Stimulated activated CD4-positive, alpha-beta T cell treated with anti-CD3 and anti-CD28 coated beads, Interleukin-12 subunit alpha, Interleukin-12 subunit beta, amount 100 ng/mL, for 48 hours (primary cell): ENCODE data around the gene DNM1L.

Experiments
- DNase-seq, 3 donors: peaks; one replicate each; pipeline ENCODE4 v3.0.0-alpha.2; 2020; ENCODE audit warnings: low read depth in 2 of 3, low spot score in 1 of 3

DNM1L gene

DNA sequence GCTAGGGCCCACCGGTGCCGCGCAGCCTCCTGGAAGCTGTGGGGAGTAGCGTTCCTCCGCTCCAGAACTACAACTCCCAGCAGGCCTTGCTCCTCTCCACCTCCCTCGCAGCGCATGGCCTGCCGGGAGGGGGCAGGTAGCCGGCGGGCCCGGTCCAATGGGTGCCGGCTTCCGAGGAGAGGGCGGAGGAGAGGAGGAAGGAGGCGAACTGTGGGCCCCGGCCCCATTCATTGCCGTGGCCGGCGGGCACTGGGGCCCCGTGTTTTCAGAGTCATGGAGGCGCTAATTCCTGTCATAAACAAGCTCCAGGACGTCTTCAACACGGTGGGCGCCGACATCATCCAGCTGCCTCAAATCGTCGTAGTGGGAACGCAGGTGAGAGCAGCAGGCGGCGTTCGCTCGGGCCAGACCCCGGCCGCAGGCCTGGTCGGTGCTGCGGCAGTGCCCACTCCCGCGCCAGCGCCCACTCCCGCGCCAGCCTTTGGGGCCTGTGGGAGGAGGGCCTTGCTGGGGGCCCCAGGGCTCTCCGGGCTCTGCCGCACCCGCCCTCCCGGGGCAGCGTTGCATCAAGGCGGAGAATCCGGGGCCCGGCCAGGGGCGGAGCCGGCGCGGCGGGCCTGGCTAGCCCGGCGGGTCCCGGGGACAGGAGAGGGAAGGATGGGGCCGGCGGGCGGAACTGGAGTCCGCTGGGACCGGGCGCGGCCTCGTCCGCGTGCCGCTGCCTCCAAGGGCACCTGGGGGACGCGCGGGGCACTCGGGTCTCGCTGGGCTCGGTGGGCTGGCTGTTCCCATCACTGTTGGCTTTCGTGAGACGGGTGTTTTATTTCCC, at the start of gene DNM1L:
DNM1L (plus strand) TSS at position 211 of the 829 bp plus-strand sequence; CDS start at position 274, 63 bp downstream.
- peak; percentile 82 to 86 (median 86) for DNase-seq

DNA sequence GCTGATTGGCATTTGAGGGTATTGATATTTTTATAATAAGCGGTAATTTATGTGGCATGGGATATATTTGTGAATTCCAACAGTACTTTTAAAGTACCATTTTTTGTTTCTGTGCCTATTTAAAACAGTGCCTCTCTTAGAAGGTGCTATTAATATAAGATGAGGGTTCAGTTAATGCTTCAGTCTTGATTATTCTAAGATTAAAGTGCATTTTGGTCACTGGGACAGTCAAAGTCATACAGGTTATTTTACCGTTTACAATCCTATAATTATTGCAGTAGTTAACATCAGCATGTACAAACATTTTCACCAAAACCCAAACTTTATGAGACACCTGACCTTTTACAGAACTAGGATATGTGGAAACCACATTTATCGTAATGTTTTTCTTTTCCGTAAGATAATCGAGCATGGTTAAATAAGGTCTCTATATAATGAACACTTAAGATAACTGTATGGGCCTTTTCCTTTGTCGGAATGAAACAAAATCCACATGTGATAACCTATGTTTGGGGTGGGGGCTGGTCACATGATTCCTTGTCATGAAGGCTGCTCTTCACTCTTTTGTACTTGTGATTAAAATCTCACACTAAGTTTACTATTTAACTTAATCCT, 37.7 kb upstream of the DNM1L start:
- DNase-seq = no peak

DNA sequence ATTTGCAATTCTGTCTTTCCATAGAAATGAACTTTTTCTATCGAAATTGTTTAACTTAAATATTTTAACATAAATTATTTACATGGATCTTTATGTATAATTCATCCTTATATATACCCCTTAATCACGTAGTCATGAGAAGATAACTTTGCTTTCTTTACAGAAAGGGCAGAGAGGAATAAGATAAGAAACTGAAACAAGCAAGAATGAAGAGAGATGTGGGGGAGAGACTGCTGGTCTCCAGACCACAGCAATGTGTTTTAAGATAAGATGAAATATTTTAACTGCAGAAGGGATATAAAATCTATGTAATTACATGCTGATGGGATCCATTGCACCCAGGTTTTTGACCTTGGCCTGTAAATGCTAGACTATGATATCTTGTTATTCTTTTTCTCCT, 34.7 kb upstream of the DNM1L start:
- no peak for DNase-seq

DNA sequence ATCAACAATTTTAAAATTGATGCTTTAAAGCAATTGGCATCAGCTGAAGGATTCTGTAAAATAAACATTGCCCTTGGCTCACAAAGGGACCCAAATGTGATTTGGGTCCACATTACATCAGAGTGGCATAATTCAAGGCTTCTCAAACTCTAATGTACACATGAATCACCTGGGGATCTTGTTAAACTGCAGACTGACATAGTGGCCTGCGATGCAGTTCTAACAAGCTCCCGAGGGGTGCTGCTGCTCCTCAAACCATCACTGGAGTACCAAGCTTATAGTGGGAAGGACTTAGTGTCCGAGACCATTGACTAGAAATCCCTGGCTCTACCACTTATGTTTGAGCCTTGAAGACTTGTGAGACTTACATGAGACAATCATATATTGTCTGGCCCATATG, 31.8 kb upstream of the DNM1L start:
- DNase-seq = no peak

DNA sequence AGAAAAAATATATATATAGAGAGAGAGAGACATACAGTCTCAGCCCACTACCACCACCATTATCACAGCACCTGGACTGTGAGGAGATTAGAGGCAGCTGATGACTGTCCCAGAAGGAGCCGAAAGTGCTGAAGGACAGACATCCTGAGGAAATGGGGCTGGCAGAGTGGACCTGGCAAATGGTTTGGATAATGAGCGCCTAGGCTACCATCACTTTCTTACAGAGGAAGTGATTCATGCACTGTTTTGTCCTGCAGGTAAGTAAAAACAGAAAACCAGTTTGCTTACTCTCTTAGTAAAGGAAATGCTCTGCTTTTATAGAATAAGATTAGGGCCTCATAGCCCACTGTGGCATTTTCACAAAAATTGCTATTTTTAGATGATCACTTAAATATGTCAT, 28.6 kb upstream of the DNM1L start:
- no peak for DNase-seq

DNA sequence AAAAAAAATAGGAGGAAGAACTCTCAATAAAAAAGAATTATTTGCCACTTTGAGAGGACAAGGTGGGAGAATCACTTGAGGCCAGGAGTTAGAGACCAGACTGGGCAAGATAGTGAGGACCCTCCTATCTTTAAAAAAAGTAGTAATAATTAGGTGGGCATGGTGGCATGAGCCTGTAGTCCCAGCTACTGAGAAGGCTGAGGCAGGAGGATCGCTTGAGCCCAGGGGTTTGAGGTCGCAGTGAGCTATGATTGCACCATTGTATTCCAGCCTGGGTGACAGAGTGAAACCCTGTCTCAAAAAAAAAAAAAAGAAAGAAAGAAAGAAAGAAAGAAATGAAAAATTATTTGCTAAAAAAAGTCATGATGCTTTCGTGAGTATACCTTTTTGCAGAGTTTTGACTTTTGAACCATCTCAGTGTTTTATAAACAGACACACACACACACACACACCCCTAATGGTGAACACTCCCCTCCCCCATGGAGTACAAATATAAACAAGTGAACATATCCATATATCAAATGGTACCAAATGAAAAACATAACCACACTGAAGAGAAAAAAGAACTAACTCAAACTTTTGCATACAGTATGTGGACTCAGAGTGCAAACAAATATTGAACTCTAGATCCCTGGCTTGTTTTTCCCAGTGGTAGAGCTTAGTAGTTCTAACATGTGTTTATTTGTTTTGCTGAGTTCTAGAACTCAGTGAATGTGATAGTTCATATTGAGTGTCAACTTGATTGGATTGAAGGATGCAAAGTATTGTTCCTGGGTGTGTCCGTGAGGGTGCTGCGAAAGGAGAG, 27.7 kb upstream of the DNM1L start:
- DNase-seq = no peak

DNA sequence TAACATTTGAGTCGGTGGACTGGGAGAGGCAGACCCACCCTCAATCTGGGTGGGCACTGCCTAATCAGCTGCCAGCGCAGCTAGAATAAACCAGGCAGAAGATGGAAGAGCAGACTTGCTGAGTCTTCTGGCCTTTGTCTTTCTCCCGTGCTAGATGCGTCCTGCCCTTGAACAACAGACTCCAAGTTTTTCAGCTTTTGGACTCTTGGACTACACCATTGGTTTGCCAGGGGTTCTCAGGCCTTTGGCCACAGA, 27.2 kb upstream of the DNM1L start:
- DNase-seq = no peak

DNA sequence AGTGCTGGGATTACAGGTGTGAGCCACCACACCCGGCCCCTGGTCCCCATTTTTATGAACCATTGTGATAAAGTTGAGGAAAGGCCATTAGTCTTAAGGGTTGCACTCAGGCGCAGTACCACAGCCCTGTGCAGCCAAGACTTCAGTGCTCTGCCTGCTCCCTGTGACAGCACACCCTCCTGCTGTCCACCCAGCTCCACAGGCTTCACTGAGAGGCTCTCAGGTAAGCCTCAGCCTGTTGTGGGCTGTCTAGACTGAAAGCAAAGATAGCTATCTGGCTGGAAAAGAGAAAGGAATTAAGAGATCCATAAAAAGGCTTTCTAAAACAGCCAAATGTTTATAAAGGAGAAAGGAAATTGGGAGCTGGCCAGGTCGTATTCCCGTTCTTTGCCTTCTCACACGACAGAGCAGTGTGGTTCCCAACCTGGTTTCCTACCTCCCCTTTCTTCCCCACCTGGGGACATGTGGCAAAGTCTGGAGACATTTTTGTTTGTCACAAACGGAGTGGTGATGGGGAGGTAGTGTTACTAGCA, 19.1 kb upstream of the DNM1L start:
- DNase-seq = no peak

DNA sequence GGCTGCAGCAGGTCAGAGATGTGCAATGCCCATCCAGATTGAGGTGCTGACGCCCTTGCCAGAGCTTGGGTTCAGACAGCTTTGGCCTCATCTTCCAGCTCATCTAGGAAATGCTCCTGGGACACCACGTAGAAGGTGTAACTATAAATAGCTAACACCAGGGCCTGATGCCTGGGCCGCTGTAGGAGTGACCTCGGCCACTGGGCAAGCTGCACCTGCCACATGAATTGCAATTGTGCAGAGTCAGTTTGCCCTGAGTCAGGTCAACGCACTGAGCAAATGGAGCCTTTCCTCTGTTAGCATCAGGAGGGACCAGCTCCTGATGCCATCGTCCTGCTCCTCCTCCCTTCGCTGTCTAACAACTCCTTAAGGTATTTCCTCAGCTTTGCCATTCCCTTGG, 17.4 kb upstream of the DNM1L start:
- DNase-seq = no peak

DNA sequence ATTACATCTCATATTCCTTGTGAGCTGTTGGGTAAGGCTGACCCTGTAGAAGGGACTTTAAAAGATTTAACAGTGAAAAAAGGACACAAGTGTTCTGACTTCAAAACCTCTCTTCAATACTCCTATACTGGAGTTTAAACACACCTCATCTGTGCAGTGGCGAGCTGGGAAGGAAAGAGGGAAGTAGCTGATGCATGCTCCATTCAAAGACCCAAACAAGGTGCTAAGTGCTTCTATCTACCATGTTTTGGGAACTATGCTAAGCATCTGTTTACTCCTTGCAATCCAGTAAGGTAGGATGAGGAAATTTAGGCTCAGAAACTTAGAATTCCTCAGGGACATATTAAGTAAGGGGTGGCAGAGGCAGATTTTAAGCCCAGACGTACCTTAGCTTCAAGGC, 16.4 kb upstream of the DNM1L start:
- no peak for DNase-seq

DNA sequence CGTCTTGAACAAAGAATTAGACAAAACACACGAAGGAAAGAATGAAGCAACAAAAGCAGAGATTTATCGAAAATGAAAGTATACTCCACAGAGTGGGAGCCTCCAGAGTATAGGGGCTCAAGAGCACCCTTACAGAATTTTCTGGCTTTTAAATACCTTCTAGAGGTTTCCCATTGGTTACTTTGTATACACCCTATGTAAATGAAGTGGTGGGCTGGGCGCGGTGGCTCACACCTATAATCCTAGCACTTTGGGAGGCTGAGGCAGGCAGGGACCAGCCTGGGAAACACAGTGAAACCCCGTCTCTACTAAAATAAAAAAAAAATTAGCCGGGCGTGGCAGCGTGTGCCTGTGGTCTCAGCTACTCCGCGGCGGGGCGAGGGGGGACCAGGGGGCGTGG, 13.1 kb upstream of the DNM1L start:
- no peak for DNase-seq

DNA sequence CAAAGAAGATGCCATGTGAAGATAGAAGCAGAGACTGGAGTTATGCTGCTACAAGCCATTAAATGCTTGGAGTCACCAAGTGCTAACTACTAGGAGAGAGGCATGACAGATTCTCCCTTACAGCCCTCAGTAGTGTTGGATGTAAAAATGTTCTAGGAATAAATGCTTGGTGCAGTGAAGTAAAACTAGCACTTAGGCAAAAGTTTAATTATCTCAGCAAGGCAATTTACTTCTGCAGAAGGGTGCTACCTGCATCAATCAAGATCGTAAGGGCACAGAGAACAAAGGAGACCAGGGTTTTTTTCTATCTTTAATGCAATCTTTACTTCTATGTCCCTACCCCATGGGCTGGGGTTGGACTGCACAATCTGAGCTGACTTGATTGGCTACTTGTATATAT, 9.5 kb upstream of the DNM1L start:
- no peak for DNase-seq

DNA sequence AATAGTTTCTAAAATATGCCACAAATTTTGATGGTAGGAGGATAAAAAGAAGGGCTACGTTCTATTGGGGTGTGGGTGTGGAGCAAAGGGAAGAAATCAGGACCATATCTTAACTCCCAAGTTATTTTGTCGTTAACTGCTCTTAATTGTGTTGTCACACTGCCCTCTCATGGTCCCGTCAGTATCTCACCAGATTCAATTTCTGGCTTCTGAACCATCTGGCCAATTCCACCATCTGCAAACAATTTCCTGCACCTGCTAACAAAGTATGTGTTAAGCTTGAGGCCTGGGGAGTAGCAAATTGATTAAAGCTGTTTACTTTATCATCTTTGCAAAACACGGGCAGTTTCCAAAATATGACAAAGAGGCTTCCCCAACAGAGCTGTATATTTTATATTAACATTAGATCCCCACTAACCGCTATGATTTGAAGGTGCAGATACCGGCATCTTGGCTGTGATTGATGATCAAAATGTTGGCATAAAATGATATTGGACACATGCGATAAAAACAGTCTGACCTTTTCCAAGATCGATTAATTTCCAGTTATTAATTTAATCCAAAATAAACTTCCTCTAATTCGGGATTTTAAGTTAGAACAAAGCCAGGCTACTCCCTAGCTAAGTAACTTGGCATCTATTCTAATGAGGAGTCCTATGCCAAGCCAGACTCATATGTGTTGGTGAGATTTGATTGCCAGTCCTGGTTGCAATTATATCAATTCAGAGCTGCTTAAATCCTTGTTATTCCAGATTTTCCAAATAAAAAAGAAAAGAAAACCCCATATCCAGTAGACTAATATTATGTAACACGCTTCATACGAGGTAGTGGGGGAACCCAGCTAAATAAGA, 6.9 kb upstream of the DNM1L start:
- no peak for DNase-seq

DNA sequence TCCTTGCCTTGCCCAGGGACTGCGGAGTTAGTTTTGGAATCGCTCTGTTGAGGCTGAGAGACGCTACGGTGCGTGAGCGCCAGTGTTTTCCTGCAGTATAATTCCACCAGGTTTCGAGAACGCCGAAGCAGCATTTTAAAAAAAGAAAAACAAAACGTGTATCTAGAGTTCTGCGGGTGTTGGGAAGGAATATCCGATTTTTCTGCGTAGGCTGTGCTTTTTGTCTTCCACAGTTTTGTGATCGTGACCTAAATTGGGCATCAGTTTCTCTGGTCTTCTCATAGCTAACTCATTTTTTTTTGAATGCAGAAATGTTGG, 778 bp downstream of the DNM1L start:
- no peak for DNase-seq

DNA sequence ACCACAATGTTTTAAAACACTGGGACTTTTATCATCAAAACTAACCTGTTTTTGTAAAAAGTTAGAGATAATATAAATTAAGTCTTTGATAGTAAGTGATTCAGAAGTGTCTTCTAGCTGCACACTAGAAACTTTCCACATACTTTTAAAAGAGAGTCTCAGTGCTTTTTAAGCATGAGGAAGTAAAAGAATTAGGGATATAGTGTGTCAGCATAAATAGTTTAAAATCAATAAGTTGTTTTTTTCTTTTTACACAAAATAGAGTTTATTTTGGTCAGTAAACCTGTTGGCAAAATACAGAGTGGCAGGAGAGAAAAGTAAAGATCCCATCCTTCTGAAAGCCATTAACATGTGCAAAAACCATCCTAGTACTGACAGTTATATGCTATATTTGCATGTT, 1.7 kb downstream of the DNM1L start:
- DNase-seq = no peak

DNA sequence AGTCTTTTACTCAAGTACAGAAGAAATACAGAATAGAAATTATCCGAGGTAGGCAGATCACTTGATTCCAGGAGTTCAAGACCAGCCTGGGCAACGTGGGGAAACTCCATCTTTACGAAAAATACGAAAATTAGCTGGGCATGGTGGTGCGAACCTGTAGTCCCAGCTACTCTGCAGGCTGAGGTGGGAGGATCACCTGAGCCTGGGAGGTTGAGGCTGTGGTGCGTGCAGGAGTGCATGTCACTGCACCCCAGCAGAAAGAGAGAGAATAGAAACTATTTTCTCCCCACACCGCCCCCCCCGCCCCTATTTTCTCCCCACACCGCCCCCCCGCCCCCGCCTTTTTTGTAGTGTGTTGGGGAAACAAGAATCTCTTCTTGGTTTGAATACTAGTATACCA, 2.2 kb downstream of the DNM1L start:
- DNase-seq = no peak

DNA sequence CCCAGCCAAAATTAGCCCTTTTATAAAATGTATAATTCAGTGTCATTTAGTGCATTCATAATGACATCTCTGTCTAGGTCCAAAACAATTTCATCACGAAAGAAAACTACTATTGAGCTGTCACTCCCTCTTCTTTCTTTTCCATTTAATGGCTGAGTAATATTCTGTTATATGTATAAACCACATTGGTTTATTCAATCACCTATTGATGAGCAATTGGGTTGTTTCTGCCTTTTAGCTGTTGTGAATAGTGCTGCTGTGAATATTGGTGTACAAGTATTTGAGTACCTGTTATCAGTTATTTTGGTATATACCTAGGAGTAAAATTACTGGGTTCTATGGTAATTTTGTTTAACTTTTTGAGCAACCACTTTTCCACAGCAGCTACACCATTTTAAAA, 7.2 kb downstream of the DNM1L start:
- DNase-seq = no peak

DNA sequence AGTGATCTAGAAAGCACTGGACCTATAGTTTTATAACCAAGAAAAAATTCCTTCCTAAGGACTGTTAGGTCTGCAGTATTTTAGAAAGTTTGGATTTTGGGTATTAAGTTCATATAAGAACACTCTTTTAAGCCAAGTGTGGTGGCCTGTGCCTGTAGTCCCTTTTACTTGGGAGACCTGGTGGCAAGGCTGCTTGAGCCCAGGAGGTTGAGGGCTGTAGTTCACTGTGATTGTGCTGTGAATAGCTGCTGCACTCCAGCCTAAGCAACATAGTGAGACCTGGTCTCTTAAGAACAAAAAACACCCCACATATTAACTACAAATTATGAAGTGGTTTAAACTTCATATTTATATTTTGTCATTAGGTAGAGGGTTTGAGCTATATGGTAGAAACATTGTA, 9.7 kb downstream of the DNM1L start:
- no peak for DNase-seq

DNA sequence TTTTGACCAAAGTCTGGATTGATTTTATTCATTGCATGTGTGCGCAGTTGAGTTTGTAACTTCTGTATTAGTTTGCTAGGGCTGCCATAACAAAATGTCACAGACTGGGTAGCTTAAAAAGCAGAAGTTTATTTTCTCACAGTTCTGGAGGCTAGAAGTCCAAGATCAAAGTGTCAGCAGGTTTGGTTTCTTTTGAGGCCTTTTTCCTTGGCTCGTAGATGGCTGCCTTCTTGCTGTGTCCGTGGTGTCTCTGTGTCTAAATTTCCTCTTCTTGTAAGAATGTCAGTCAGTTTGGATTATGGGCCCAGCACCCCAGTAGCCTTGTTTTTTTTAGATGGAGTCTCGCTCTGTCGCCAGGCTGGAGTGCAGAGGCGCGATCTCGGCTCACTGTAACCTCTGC, 11.8 kb downstream of the DNM1L start:
- no peak for DNase-seq

DNA sequence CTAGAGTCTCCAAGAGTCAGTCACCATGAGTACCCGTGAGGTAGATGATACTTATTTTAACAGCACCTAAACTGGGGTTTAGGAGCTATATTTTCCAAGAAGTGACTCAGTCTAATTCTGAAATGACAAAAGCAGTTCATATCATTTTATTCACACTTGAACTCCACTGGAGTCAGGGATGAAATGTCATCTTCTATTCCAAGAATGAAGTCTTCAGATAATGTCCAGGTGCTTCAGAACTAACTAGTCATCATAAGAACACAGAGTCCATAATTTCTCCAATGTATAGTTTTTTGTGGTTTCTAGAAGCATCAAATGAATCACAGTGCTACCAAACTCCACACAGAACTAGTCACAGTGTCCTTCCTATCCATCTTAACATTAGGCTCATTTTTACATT, 13.3 kb downstream of the DNM1L start:
- DNase-seq = no peak

DNA sequence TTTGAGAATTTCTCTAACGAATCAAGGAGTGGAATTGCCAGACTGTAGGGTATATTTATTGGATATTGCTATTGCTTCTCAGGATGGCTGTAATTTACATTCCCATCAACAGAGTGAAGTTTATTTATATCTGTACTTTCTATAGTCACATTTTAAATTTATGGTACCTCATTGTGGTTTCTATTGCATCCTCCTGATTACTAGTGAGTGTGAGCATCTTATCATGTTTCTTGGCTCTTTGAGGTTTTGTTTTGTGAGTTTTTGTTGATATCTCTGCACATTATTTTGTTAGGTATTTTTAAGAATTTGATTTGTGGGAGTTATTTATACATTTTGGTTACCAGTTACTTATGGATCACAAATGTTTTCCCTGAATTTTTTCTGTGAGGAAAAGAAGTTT, 13.9 kb downstream of the DNM1L start:
- DNase-seq = no peak
